Pancreas (tissue), 10 donors: ENCODE measurements around the gene RNF214. TPM values are rescaled to one million over a fixed set of nuclear protein-coding genes. Genes with fewer than 3 reads are reported as not detected.
"Not testable (repeated sequence)": the region's sequence is repeated elsewhere in the genome, so short reads cannot be mapped to it uniquely, and the experiment has no call there.

Experiments
- ATAC-seq, 4 donors: fragments of 200-7000 bp; cut with Tn5 transposase; one replicate each; pipeline versions ENCODE4 v1.8.0 to v1.9.1; 2020; ENCODE audit warnings: mild to moderate bottlenecking in 4 of 4, moderate library complexity in 4 of 4
- DNase-seq, 6 donors: peaks; one replicate each; pipeline ENCODE4 v3.0.0-alpha.2; 2020
- FAIRE-seq: peaks from 2 replicates; lab custom pipeline; 2012; peaks lifted over from hg19 to GRCh38; lab: Jason Lieb, UNC
- H3K27ac ChIP-seq, 4 donors: fragments of 200-600 bp; sonication (generic); 1 replicate in 3 of 4; 2 replicates in 1 of 4; pipeline versions ENCODE4 v1.5.0 to v1.8.0; 2020
- H3K27me3 ChIP-seq, 4 donors: fragments of 200-600 bp; one replicate each; pipeline ENCODE4 v1.8.0; 2021
- H3K36me3 ChIP-seq, 3 donors: fragments of 200-600 bp; sonication (generic) in 1 of 3; one replicate each; pipeline versions ENCODE4 v1.5.0 to v1.8.0; 2020 to 2021
- H3K4me1 ChIP-seq, 3 donors: fragments of 200-600 bp; one replicate each; pipeline ENCODE4 v1.8.0; 2021
- H3K4me3 ChIP-seq, 4 donors: fragments of 200-600 bp; sonication (generic) in 2 of 4; one replicate each; pipeline versions ENCODE4 v1.5.0 to v1.8.0; 2020 to 2021
- H3K9me3 ChIP-seq, 4 donors: fragments of 200-600 bp; one replicate each; pipeline ENCODE4 v1.8.0; 2021
- CTCF ChIP-seq, 4 donors: fragments of 200-600 bp; sonication (generic) in 3 of 4; IDR thresholded peaks; one replicate each; pipeline versions ENCODE4 v1.5.0 to v1.8.0; 2021; ENCODE audit warnings: antibody characterized with exemption in 4 of 4
- WGBS, 2 donors: extraction: QIAGEN DNeasy Blood & Tissue Kit; methylation state at CpG; one replicate each; pipeline ENCODE4 v1.1.7; 2013; 5-methylcytosine and 5-hydroxymethylcytosine counted together
- intact Hi-C, 3 donors: fragments of 100-400 bp; cut with DNase I; formaldehyde crosslinking; loops; one replicate each; pipeline versions ENCODE4 v1.11.1 to v1.14.2; 2022
- polyA plus RNA-seq, 2 donors: library from polyadenylated mRNA; stranded (reverse); fragments of 200-250 nt; gene quantifications; one replicate each; pipeline ENCODE4 v1.2.3, GENCODE V29; 2013
- total RNA-seq, 6 donors: library from RNA; stranded (reverse); fragmentation: NEBNext Ultra II Directional in 4 of 6; extraction: Animal tissue kit (Norgen Biotek cat#: 25700) in 4 of 6; gene quantifications; one replicate each; pipeline versions ENCODE4 v1.2.1 to v1.2.4, GENCODE V29; 2021 to 2023
- donor health status: healthy with polysubstance abuse.
- donor health status: DM: no; HTN: no; CAD: no; lungs with moderate emphysema.
- donor health status: DM: no; HTN: no; CAD: no.
- donor health status: control.
- donor health status: control.
- donor health status: Bipolar disorder and iron deficiency.
- donor health status: DM: yes; HTN: yes; CAD: no.
- donor health status: DM: no; HTN: no; CAD: no.
- donor health status: DM: no; HTN: no; CAD: no.
- donor health status: DM: yes; HTN: yes; CAD: no.

The RNF214 gene
- total and polyA plus RNA-seq, 8 donors, result 14.0 to 23.8 (median 19.0) TPM

- H3K27ac ChIP-seq, ATAC-seq, H3K4me3 ChIP-seq, FAIRE-seq, H3K27me3 ChIP-seq, H3K36me3 ChIP-seq, H3K4me1 ChIP-seq, H3K9me3 ChIP-seq: not testable (repeated sequence)
- WGBS, 2 donors, result 83 to 86% methylated on average over 9 of the region's 13 CpGs
- peak in 1 of 6 donors; percentile 52 for DNase-seq
- intact Hi-C loops, result loop anchor here in 2 of 3 donors (5.0 kb wide), 1 partner anchor 76 kb away; no protein-coding TSS in a partner anchor
Measured at GRCh38 chr11:117208710-117209109, 23.8 kb upstream of the RNF214 start.

GRCh38 chr11:117209351-117210125 lies 22.9 kb upstream of the RNF214 start:
- H3K27me3 ChIP-seq, H3K36me3 ChIP-seq, FAIRE-seq, H3K9me3 ChIP-seq, H3K4me1 ChIP-seq, DNase-seq, H3K27ac ChIP-seq, H3K4me3 ChIP-seq, ATAC-seq: not testable (repeated sequence)
- whole genome bisulfite sequencing, 2 donors, result 86 to 89% methylated on average over 7 to 8 of the region's 8 CpGs
- intact Hi-C loops, result loop anchor here in 2 of 3 donors (5.0 kb wide), 1 partner anchor 77 kb away; no protein-coding TSS in a partner anchor

- Histone ChIP-seq H3K36me3 (no peaks in the 10 kb centered on the region), H3K9me3 (no peaks in the 10 kb centered on the region), H3K4me3 (no peak overlapping the region), H3K4me1 (no peaks in the 10 kb centered on the region), H3K27me3 (no peaks in the 10 kb centered on the region), H3K27ac (no peak overlapping the region)
- no peak for TF ChIP-seq CTCF (IDR thresholded peaks at IDR 0.05)
- DNase-seq, result no peak
- intact Hi-C loops, result no loop called here
- WGBS, 2 donors, result 96 to 97% methylated on average over 3 of the region's 3 CpGs
- FAIRE-seq, result no peak
- ATAC-seq, result no peak
Measured at GRCh38 chr11:117210620-117211019, 21.9 kb upstream of the RNF214 start.

- H3K27ac ChIP-seq, result no peak overlapping the region
- no peaks in the 10 kb centered on the region for H3K4me1 ChIP-seq
- ATAC-seq (no peak), FAIRE-seq (no peak), DNase-seq (peak in 1 of 6 donors; percentile 14)
- 91 to 93% methylated on average over 9 to 11 of the region's 11 CpGs for WGBS, 2 donors
- no peak for TF ChIP-seq CTCF (IDR thresholded peaks at IDR 0.05)
- no peak overlapping the region for H3K4me3 ChIP-seq
- H3K36me3 ChIP-seq, result peaks cover 0 to 9% (median 0%) of the 10 kb centered on the region in 3 donors
- no peaks in the 10 kb centered on the region for H3K27me3 ChIP-seq
- H3K9me3 ChIP-seq, result no peaks in the 10 kb centered on the region
- intact Hi-C loops, result no loop called here
Measured at GRCh38 chr11:117212697-117213355, 19.6 kb upstream of the RNF214 start.

GRCh38 chr11:117214404-117215110 lies 17.9 kb upstream of the RNF214 start:
- H3K4me1 ChIP-seq, result peaks cover 5 to 12% (median 8%) of the 10 kb centered on the region in 3 donors
- no peak overlapping the region for H3K4me3 ChIP-seq
- H3K9me3 ChIP-seq, result no peaks in the 10 kb centered on the region
- 92 to 96% methylated on average over 7 of the region's 7 CpGs for WGBS, 2 donors
- no peak for TF ChIP-seq CTCF (IDR thresholded peaks at IDR 0.05)
- H3K27me3 ChIP-seq, result no peaks in the 10 kb centered on the region
- ATAC-seq, result no peak
- H3K27ac ChIP-seq, result no peak overlapping the region
- H3K36me3 ChIP-seq, result peaks cover 0 to 18% (median 0%) of the 10 kb centered on the region in 3 donors
- DNase-seq, result no peak
- no peak for FAIRE-seq
- intact Hi-C loops, result no loop called here
